ENCODE results near the gene GK.
"Not testable (repeated sequence)": the region's sequence is repeated elsewhere in the genome, so short reads cannot be mapped to it uniquely, and the experiment has no call there.

The GK gene

DNA sequence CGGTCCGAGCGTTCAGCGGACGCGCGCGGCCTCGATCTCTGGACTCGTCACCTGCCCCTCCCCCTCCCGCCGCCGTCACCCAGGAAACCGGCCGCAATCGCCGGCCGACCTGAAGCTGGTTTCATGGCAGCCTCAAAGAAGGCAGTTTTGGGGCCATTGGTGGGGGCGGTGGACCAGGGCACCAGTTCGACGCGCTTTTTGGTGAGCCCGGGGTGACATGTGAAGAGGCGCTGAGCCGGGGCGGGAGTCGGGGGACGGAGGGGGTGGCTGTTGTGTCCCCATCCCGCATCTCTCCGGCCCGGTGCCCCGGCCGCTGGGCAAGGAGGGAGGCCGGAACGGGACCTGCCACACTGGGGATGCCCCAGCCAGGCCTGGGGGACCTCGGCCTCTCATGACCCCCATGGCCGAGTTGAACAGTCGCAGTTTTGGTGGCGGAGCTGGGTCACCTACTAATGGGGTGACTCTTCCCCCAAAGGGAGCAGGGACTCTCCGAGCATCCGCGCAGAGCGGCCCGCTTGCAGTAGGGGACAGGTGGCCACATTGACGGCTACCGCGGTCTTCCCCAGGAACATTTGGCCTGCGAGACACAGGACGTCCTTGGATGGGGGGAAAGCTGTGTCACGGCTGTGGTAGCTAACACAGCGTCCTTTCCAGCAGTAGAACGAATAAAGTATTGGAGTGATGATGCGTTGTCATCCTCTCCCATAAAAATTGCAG is at the start of gene GK:
GK (plus strand) TSS at position 9 of the 717 bp plus-strand sequence; CDS start at position 124, 115 bp downstream.
- no peak for DNase-seq

- no peak for DNase-seq
Observed at GRCh38 chrX:30607155-30607554, 46.1 kb upstream of the GK start.

GRCh38 chrX:30610026-30610425 is 43.2 kb upstream of the GK start:
- no peak for DNase-seq

GRCh38 chrX:30612250-30612655 is 41.0 kb upstream of the GK start:
- no peak for DNase-seq

GRCh38 chrX:30613721-30614120 is 39.5 kb upstream of the GK start:
- no peak for DNase-seq

DNA sequence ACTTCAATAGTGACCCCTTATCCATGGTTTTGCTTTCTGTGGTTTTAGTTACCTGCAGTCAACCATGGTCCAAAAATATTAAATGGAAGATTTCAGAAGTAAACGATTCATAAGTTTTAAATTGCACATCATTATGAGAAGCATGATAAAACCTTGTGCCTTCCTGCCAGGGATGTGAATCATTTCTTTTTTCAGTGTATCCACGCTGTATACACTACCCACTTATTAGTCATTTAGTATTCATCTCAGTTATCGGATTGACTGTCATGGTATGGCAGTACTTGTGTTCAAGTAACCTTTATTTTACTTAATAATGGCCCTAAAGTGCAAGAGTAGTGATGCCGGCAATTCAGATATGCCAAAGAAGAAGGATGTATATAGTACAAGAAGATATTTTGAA is 38.0 kb upstream of the GK start:
- no peak for DNase-seq

- no peak for DNase-seq
Observed at GRCh38 chrX:30618160-30618765, 35.0 kb upstream of the GK start.

DNA sequence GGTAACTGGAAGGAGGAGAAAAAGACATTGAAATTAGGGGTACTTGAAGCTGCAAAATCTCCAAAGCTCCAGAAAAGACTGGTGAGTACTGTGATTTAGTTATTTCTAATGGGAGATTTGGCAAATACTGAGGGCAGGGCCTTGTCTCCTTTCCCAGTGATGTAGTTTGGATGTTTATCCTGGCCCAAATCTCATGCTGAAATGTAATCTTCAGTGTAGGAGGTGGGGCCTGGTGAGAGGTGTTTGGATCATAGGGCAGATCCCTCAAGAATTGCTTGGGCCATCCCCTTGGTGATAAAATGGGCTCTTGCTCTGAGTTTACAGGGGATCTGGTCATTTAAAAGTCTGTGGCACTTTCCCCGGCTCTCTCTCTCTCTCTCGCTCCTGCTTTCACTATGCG is 33.1 kb upstream of the GK start:
- no peak for DNase-seq

DNA sequence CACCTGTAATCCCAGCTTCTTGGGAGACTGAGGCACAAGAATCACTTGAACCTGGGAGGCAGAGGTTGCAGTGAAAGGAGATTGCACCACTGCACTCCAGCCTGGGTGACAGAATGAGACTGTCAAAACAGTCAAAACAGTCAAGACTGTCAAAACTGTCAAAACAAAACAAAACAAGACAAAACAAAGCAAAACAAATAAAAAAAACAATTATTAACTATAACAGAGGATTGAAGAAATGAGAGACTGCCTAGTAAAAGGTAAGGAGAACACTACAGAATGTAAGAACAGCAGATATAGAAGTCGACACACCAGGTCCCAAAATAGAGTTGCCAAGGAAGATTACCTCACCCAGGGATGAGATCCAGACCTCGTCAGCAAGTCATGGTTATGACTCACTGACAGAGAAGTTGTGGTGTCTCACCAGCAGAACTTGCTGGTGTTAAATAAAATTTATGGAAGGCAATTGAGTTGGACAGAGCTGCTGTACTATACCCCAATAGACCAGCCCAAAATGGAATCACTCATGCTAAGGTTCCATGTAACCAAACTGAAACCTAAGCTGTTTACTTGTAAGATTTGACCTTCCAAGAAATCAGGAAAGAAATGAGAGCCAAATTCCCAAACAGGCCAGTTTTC is 32.1 kb upstream of the GK start:
- DNase-seq, result no peak

DNA sequence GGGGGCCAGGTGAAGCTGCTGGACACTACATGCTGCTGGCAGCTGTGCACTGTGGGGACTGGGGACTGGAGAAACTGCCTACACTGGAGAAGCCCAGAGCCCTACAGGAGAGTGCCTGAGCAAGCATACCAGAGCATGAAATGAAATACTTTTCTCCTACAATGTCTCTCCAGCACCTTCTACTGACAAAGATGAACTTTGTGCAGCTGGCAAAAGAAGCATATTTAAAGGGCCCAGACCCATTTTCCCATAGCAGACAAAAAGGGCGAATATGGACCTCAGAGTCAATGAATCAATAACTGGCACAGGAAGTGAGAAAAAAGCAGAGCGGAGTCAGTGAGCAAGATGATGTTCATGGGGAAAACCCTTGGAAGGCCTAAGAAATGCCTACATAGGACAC is 30.9 kb upstream of the GK start:
- DNase-seq, result no peak

DNA sequence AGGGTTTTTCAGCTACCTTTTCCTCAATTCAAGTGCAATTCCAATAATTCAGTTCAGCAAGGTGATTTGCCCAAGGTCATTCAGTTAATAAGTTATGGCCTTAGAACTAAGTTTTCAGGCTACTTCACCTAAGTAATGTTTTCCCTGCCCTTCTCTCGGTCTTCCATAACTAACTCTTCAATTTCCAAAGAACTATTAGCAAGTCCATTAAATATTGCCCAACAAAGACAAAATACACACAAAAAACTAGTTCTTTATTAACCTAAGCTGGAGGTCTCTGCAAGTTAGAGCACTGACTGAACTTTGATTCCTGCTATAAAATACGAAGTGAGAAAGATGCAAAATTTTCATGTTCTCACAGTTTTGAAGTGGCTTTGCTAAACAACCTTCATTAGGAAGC is 26.8 kb upstream of the GK start:
- no peak for DNase-seq

- DNase-seq, result no peak
Observed at GRCh38 chrX:30627818-30628652, 25.2 kb upstream of the GK start.

GRCh38 chrX:30634070-30634469 is 19.2 kb upstream of the GK start:
- not testable (repeated sequence) for DNase-seq

GRCh38 chrX:30635630-30636029 is 17.6 kb upstream of the GK start:
- DNase-seq, result no peak

DNA sequence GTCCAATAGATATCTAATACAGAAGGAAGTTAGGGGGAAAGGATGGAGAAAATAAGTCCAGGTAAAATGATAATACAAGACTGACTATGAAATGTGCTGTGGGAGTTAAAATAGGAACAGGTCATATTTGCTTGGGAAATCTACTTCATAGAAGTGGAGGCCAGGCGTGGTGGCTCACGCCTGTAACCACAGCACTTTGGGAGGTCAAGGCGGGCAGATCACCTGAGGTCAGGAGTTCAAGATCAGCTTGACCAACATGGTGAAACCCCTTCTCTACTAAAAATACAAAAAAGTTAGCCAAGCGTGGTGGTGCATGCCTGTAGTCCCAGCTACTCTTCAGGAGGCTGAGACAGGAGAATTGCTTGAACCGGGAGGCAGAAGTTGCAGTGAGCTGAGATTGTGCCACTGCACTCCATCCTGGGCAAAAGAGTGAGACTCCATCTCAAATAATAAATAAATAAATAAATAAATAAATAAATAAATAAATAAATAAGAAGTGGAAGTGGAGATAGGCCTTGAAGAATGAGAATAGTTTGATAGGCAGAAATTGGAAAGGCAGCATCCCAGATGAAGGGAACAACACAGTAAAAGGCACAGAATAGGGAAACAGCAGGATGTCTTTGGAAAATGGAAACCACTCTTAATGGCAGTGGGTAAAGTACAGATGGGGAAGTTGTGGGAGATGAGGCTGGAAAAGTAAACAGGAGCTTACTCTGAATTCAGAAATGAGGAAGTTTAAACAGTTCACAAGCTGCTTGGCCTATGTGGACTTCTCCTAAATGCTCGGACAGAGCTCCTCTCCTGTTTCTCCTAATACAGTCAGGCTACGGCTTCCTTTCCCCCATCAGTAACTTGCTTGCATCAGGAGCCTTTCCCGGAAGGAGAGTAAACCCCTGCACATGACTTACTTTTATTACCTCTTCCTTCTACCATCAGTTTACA is 15.1 kb upstream of the GK start:
- DNase-seq, result no peak

DNA sequence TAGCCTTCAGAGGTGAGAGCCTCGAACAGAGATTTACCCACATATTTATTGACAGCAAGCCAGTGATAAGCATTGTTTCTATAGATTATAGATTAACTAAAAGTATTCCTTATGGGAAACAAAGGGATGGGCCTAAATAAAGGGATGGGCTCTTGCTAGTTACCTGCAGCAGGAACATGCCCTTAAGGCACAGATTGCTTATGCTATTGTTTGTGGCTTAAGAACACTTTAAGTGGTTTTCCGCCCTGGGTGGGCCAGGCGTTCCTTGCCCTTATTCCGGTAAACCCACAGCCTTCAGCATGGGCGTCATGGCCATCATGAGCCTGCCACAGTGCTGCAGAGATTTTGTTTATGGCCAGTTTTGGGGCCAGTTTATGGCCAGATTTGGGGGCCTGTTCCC is 13.5 kb upstream of the GK start:
- not testable (repeated sequence) for DNase-seq

GRCh38 chrX:30642642-30643041 is 10.6 kb upstream of the GK start:
- no peak for DNase-seq

DNA sequence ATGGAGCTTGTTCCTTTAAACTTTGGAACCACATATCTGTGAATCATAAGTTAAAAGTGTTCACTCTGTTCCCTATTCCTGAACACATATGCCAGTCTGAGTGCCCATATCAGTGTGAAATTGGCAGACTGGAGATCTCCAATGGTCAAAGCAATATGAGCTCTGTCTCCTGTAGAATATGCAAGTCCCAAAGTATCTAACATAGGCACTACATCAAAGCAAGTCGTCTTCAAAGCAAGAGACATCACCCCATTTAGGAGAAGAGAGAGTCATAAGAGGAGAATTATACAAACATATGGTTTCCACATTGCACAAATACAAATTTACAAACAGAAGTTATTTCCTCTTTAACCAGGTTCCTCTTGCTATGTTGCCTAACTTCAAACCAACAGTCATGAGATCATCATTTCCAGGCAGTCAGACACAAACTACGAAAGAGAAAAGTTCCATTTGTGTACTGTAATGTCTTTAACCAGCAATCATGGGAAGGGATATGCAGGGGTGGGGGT is 9.9 kb upstream of the GK start:
- no peak for DNase-seq

- no peak for DNase-seq
Observed at GRCh38 chrX:30649859-30650258, 3.4 kb upstream of the GK start.

GRCh38 chrX:30652527-30653414 is 452 bp upstream of the GK start:
- DNase-seq, result peak; percentile 90

GRCh38 chrX:30654386-30654785 is 1.2 kb downstream of the GK start:
- DNase-seq, result not testable (repeated sequence)
